Stimulated activated CD4-positive, alpha-beta T cell treated with anti-CD3 and anti-CD28 coated beads, Interleukin-12 subunit alpha, Interleukin-12 subunit beta, amount 100 ng/mL, for 24 hours (primary cell): Measurements from ENCODE around the gene MAP3K7.

Experiments
- DNase-seq, 2 experiments: peaks; one replicate each; pipeline ENCODE4 v3.0.0-alpha.2; 2020; ENCODE audit warnings: low read depth in 2 of 2

Gene MAP3K7

DNA sequence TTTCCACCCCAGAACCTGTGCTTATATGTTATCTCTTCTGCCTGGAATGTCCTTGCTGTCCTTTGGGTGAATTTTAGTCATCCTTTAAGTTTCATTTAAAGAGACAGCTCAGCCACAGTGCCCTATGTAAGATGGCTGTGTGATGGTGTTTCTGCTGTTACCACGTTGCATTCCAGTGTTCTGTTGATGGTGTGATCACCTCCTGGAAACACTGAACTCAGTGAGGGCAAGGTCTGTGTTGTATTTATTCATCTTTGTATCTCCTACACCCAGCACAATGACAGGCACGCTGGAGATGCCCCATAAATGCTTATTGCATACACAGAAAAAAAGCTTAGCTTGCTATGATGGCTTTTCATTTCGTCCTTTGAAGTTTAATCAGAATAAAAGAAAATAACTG is 102.5 kb downstream of the MAP3K7 start:
- no peak for DNase-seq

DNA sequence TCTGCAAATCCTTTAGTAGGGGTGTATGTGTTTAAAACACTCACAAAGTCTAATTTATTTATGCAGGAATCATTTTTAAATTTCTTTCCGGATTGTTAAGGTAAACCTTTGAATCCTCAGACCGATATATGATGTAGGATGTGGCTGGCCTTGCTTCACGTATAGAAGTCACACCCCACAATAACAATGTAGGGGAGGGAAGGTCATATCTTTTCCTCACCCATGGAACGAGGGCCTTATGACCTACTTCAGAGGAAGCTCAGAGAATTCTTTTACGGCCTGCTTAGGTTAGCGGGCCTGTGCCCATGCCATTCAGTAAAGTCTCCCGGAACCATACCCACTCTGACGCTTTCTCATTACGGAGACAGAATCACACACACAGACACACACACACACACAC is 102.9 kb downstream of the MAP3K7 start:
- DNase-seq, result no peak

DNA sequence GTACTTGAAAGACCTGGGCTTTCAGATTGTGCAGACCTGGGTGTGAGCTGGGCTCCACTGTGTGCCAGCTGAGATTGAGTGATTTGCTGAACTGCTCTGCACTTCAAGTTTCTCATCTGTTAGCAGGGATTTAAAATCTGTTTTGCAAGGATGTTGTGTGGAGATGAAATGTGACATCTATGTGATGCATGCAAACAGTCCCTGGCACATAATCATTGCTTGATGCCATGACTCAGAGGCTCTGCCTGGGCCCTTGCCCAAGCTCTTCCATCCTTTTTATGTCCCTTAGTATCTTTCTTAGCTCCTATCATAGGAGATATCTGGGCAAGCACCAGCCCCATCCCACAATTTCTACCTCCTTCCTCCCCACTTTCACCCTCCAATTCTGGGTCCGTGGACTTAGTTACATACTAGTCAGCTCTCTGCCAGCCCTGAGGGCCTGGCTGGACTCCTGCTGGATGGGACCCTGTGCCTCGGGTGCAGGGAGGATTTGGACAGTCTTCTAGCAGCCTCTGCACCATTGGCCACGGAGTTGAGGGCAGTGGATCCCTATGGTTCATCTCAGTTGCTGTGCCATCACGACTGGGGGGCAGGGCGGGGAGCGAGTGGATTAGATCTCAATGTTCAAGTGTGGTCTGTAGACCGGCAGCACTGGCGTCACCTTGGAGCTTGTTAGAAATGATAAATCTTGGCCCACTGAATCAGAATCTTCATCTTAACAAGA is 103.6 kb downstream of the MAP3K7 start:
- DNase-seq, result no peak

DNA sequence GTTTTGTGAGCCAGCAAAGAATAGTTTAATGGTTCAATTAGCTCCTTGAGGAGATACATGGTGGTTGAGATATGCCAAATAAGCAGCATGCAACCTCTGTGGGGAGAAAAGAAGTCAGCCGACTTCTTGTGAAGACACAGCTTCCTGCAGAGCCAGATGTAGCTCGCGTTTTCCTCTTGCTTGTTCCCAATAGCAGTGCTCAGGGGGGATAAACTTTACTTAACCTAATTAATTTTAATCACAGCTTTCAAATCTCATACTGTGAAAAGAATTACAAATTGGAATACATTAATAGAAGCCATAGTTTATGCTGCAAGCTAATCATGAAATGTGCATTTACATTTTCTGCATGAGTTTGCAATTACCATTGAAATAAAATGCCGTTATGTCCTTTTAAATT is 106.2 kb downstream of the MAP3K7 start:
- no peak for DNase-seq

DNA sequence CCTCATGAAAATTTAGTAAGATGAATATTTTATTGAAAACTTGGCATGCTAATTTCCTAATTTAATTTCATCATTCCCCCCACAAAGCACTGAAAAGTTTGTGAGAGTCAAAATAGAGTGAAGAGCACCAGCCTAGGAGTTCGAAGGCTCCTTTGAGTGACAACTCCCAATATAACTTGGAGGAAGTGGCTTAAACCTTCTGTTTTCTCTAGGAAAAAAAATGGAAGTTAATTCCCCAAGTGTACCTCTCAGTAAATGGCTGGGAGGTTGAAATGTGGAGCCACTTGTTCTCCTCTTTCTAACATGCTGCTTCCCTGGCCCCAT is 107.3 kb downstream of the MAP3K7 start:
- DNase-seq, result no peak

DNA sequence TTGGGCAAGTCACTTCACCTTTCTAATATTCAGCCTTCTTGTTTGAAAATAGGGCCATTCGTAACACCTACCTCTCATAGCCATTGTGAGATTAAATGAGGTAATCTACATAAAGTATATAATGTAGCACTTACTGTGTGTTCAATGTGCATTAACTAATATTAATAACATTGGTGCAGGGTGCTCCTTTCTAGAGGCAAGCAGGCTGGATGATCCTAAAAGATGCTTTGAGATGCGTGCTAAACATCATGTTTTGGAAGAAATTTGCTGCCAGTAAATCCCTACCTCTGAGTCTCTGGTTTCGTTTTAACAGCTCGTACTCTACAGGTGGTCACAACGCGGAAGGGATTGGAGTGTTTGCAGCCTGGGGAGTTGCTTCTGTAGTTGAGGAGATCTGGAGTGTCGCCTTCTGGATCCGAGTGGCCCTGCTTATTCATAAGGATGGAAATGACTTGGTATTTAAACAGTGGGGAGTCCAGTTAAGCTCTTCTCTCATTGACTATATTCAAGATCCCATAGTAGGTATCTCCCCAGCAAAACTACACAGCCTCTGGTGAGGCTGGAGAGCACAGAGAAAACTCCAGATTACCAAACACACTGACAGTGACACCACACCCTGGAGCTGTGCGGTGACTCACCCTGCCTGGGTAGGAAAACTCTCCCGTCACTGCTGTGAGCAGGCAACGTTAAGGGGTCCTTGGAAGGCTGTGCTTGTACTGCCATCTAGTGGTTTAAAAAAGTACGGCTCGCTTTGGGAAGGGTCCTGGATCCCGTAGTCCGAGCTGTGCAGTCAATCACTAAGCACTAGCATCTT is 107.9 kb downstream of the MAP3K7 start:
- DNase-seq, result peak; percentile 74 to 80

DNA sequence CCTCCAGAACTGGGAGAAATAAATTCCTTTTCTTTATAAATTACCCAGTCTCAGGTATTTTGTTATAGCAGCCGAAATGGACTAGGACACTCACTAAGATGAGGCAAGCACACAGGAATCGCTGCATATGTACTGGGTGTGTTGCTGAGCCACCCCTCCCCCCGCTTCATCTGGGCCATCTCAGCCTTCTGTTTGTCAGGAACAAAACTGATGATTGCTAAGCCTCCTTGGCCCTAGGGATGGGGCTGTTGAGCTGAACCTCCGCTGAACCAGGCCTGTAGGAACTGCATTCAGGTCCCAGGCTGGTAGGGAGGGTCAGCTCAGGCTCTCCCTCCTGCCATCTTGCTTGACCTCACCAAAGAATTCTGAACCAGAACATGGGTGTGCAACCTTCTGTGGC is 108.6 kb downstream of the MAP3K7 start:
- DNase-seq, result no peak

DNA sequence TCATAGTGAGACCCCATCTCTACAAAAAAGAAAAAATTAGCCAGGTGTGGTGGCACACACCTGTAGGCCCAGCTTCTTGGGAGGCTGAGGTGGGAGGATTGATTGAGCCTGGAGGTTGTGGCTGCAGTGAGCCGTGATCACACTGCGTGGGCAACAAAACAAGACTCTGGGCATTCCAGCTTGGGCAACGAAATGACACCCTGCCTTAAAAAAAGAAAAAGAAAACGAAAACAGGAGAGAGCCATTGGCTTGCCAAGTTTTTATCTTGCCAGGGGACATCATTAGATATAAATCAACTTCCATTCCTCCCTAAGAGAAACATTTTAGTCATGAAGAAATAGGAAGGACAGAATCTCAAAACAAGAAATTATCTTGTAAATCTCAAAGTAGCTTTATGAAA is 109.5 kb downstream of the MAP3K7 start:
- DNase-seq, result no peak

DNA sequence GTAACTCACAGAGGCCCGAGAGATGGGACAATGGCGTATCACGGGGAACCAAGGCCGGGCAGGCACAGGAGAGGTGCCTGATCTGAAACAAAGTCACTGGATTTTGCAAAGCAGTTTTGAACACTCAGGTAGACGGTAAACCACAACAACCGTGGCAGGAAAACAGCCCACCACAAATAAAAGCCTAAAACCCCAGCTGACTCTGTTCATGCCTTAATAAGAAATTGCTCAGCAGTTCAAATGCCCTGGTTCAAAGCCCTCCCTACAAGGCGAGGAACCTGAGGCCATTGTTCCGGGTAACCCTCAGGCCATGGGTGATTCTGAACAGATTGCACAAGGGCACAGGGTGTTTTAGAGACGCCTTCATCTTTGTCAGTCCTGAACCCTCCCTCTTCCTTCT is 114.2 kb downstream of the MAP3K7 start:
- no peak for DNase-seq

DNA sequence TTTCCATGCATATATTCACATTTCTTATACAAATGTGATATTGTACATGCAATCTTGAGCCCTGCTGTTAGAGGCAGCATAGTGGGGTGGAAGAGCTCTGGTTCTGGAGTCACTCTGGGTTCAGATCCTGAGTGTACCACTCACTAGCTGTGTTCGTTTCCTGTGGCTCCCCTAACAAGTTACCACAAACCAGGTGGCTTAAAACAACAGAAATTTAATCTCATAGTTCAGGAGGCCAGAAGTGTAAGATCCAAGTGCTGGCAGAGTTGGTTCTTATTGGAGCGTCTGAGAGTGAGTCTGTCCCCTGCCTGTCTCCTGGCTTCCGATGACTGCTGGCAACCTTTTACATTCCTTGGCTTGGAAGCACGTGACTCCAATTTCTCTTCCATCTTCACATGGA is 115.6 kb downstream of the MAP3K7 start:
- DNase-seq, result no peak

DNA sequence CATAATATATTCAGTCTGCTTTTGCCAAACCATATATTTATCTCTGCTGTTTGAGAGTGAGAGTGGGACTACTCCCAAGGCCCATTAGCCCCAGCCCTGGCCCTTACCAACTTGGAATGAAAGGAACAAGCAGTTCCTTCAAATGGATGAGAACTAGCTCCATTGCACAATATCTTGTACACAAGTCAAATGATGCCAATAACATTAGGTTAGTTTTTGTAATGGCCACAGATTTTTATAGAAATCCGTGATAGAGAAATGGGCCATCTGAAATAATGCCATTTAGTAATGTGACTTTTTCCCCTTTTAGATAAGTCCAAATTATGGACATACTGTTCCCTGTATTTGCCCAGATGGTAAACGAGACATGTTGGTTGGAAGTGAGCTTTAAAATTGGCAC is 117.0 kb downstream of the MAP3K7 start:
- DNase-seq, result no peak

DNA sequence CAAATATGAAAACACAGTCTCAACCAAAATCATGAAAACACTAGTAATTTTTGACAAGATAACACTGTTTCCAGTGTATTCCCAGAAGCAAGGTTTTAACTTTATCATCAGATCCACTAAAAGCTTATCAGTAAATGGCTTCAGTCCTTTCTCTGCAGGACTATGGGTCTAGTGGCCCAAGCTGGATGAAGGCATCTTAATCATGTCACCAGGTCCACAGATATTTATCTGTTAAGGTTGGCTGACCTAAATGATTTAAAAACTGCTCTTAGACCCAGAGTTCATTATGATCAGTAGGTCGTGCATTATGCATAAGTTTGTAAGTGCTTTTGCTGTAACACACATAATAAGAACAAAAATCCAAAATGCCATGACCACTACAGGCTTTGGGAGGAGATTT is 118.0 kb downstream of the MAP3K7 start:
- no peak for DNase-seq

DNA sequence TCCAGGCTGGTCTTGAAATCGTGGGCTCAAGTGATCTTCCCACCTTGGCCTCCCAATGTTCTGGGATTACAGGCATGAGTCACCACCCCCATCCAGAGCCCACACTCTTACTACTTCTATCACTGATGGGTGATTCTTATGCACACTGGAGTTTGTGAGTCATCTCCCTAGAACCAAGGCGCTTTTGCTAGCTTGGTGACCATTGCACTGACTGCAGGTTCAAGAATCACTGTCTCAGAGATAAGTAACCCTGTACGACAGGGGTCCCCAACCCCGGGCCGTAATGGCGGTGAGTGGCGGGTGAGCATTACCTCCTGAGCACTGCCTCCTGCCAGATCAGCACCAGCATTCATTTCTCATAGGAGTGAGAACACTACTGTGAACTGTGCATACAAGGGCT is 118.8 kb downstream of the MAP3K7 start:
- DNase-seq, result no peak

DNA sequence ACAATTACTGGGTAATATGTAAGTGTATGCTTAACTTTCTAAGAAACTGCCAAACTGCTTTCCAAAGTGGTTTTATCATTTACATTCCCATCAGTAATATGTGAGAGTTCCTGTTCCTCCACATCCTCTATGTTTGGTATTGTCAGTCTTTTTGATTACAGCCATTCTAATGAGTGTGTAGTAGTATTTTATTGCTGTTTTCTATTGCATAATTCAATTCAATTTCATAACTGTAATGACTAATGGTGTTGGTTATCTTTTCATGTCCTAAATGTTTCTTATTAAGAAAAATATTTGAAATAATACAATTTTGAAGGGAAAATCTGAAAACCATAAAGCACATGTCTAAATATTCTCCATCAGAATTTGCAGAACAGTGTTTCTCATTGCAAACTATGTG is 119.3 kb downstream of the MAP3K7 start:
- no peak for DNase-seq

DNA sequence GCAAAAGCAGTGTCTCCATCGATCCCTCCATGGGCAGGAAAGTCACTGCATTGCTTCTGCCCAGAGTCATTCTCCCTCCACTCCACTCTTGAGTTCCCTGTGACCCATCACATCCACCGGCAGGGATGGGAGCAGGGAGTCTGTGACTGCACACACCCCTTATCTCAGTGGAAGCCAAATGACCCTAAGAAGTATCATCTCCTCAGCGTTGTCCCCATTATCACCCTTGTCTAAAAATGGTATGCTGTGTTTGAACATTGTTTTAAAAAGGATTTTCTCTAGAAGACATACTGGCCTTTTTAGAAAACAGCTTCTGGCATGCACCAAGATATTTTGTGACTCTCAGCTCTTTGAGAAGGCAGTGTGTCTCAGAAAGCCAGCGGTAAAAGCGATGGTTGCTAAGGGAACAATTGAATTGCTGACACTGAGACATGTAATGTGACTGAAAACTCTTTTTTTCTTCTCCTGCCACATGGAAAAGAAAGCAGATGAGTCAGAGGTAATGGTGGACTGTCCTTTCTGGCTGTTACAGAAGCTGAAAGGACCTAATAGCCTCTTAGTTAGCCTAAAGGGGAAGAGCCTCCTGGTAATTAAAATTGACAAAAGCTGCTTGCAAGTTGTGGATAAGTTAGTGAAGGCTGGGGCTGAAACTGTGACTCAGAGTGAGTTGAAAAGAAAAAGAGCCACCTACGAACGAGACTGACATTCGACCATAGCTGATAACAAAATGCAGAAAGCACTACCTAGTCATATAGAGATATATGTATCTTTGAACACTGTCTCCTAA is 120.5 kb downstream of the MAP3K7 start:
- DNase-seq, result no peak

DNA sequence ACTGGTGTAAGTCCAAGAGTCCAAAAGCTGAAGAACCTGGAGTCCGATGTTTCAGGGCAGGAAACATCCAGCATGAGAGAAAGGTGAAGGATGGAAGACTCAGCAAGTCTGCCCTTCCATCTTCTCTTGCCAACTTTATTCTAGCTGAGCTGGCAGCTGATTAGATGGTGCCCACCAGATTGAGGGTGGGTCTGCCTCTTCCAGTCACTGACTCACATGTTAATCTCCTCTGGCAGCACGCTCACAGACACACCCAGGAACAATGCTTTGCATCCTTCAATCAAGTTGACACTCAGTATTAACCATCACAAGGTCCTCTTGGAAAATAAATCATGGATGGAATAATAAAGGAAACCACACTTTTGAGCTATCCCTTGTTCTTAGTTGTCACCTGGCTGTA is 121.2 kb downstream of the MAP3K7 start:
- no peak for DNase-seq

DNA sequence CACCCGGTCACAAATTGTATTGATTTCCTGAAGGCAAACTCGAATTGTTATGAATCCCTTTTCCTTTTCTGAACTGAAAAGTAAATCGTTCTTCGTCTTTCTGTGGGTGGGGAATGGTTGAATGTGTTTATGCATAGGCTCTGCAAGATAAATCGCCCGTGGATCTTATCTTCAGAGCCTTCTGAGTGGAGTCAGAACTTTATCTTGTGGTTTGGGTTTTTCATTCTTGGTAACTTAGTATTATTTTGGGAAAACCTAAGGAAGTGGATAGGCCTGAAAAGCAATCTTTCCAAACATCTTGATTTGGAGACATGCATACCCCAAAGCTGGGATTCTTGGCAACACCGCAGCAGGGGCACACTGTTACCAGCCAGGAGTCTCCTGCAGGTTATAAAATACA is 122.4 kb downstream of the MAP3K7 start:
- DNase-seq, result no peak

DNA sequence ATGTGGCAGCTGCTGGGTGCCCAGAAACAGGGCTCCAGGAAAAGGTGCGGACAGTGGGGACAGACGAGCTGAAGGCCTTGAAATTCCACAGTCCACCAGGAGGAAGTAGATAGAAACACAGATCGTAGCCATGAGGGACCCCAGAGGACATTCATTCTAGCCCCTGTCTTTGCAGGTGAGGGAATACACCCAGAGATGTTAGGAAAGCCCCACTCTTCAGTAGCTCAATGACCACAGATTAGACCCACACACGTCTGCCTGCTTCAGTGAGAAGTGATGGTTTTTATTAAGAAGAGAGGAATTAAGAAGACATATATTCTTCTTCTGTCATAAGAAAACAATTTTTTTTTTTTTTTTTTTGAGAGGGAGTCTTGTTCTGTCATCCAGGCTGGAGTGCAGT is 123.0 kb downstream of the MAP3K7 start:
- DNase-seq, result no peak
